HepG2 (cell line): ENCODE results near the gene GLB1L3. TPM values are rescaled to one million over a fixed set of nuclear protein-coding genes. Genes with fewer than 3 reads are reported as not detected.

Source experiments
- ATAC-seq: fragments of 200-7000 bp; cut with Tn5 transposase; 3 replicates; pipeline ENCODE4 v1.9.1; 2020; ENCODE audit warnings: mild to moderate bottlenecking, moderate library complexity
- BruUV-seq: library from RNA; stranded (reverse); fragments of 400-500 nt; replicated peaks from 2 replicates; lab custom pipeline; 2021; lab: Mats Ljungman, UMichigan
- CTCF ChIA-PET: fragments of 300-600 bp; formaldehyde crosslinking; extraction: SDS; loops from one replicate; lab custom pipeline; 2021; ENCODE audit warnings: low total read pairs, inconsistent platforms, low intra/inter-chr PET ratio; lab: Yijun Ruan, JAX
- POLR2A ChIA-PET: fragments of 350-600 bp; sonication (Branson Sonifier 250); formaldehyde crosslinking; loops from one replicate; lab custom pipeline; 2020; ENCODE audit warnings: antibody characterized with exemption, inconsistent platforms; lab: Yijun Ruan, JAX
- DNase-seq: peaks from one replicate; pipeline ENCODE4 v3.0.0-alpha.2; 2015; ENCODE audit warnings: low spot score
- FAIRE-seq: peaks from 3 replicates; lab custom pipeline; 2011; peaks lifted over from hg19 to GRCh38; lab: Jason Lieb, UNC
- H2AFZ ChIP-seq: one replicate; pipeline ENCODE4 v1.6.1; 2011; ENCODE audit warnings: low read length, inconsistent platforms
- H3K27ac ChIP-seq: fragments of 300-600 bp; 3 replicates; pipeline ENCODE4 v1.8.0; 2011; ENCODE audit warnings: mixed run types, mild to moderate bottlenecking, mixed read lengths, low read length, inconsistent platforms; ENCODE audit not compliant: insufficient read depth; ENCODE audit errors: extremely low read length
- H3K27me3 ChIP-seq, 2 experiments: fragments of 200-600 bp in 1 of 2; 2 replicates in 1 of 2; 3 replicates in 1 of 2; pipeline versions ENCODE4 v1.6.0 to v1.8.0; 2011; ENCODE audit warnings: low read length in 2 of 2, mild to moderate bottlenecking in 2 of 2, moderate library complexity in 2 of 2, inconsistent platforms in 1 of 2; ENCODE audit not compliant: insufficient read depth in 2 of 2, control insufficient read depth in 1 of 2
- H3K36me3 ChIP-seq, 2 experiments: fragments of 200-600 bp in 1 of 2; replicated peaks in 1 of 2; 2 replicates in 1 of 2; 3 replicates in 1 of 2; pipeline versions ENCODE4 v1.5.1 to v1.8.0; 2011; ENCODE audit warnings: low read length in 2 of 2, inconsistent platforms in 1 of 2; ENCODE audit not compliant: insufficient read depth in 2 of 2, control insufficient read depth in 1 of 2
- H3K4me1 ChIP-seq: 2 replicates; pipeline ENCODE4 v1.5.1; 2012; ENCODE audit warnings: low read length, inconsistent platforms; ENCODE audit not compliant: insufficient read depth
- H3K4me2 ChIP-seq: 2 replicates; pipeline ENCODE4 v1.6.0; 2011; ENCODE audit warnings: low read depth, low read length, inconsistent platforms
- H3K4me3 ChIP-seq, 3 experiments: fragments of 200-600 bp in 1 of 3; sonication (generic), shearing (Covaris generic) in 1 of 3; replicated peaks in 1 of 3; 2 replicates each; pipeline ENCODE4 v1.5.1; 2011 to 2016; ENCODE audit warnings: low read length in 3 of 3, inconsistent platforms in 2 of 3, low read depth in 2 of 3, mild to moderate bottlenecking in 2 of 3, control low read depth in 1 of 3, mixed read lengths in 1 of 3; ENCODE audit not compliant: insufficient read depth in 1 of 3
- H3K79me2 ChIP-seq: one replicate; pipeline ENCODE4 v1.6.1; 2011; ENCODE audit warnings: low read length, inconsistent platforms; ENCODE audit not compliant: insufficient read depth
- H3K9ac ChIP-seq: 2 replicates; pipeline ENCODE4 v1.6.0; 2011; ENCODE audit warnings: mild to moderate bottlenecking, low read depth, low read length, inconsistent platforms; ENCODE audit not compliant: insufficient read depth
- H3K9me3 ChIP-seq: 2 replicates; pipeline ENCODE4 v1.5.1; 2012; ENCODE audit warnings: mild to moderate bottlenecking, low read length
- H4K20me1 ChIP-seq: 2 replicates; pipeline ENCODE4 v1.6.0; 2011; ENCODE audit warnings: inconsistent platforms, mild to moderate bottlenecking, low read length, moderate library complexity; ENCODE audit not compliant: insufficient read depth
- YY1 ChIP-seq: IDR thresholded peaks from 2 replicates; pipeline ENCODE4 v1.6.1; 2011; ENCODE audit warnings: low read length, low read depth, moderate library complexity, mild to moderate bottlenecking; ENCODE audit not compliant: insufficient read depth, insufficient replicate concordance
- ZNF850 ChIP-seq: sonication (generic); formaldehyde crosslinking; conservative IDR thresholded peaks from 2 replicates; pipeline ENCODE4 v1.9.0; 2021; ENCODE audit warnings: mild to moderate bottlenecking, missing genetic modification reagents
- WGBS: methylation state at CpG from one replicate; pipeline ENCODE4 v1.1.6; 2017; ENCODE audit warnings: low lambda C conversion rate; 5-methylcytosine and 5-hydroxymethylcytosine counted together
- in situ Hi-C: cut with HindIII; loops from 2 replicates; pipeline ENCODE4 v1.10.0; 2017; ENCODE audit warnings: low pct_unique_long_range_greater_than_20kb; ENCODE audit not compliant: extremely low pct_ligation_motif_present
- intact Hi-C: fragments of 100-400 bp; cut with micrococcal nuclease; formaldehyde crosslinking; loops from one replicate; pipeline ENCODE4 v1.10.0; 2022; ENCODE audit not compliant: unreplicated experiment
- polyA plus RNA-seq, 8 experiments: library from polyadenylated mRNA; depleted of rRNA in 3 of 8; stranded (reverse) in 7 of 8; unstranded in 1 of 8; fragments of >200 nt; fragmentation: Illumina TruSeq in 4 of 8; extraction: Trizol in 4 of 8; gene quantifications; 2 replicates each; pipeline versions ENCODE4 v1.2.1 to v1.2.3, GENCODE V29; 2011 to 2016; ENCODE audit warnings: low read depth in 4 of 8, missing spikeins in 1 of 8, mixed read lengths in 1 of 8; ENCODE audit not compliant: insufficient read depth in 1 of 8
- total RNA-seq, 5 experiments: library from RNA; depleted of rRNA; stranded (reverse); fragments of >200 nt; fragmentation: Illumina TruSeq; extraction: Trizol; gene quantifications; 2 replicates each; pipeline ENCODE4 v1.2.3, GENCODE V29; 2016; ENCODE audit warnings: low read depth in 1 of 5
- TF ChIP-seq, protein P1 (sequence below): sonication (generic); formaldehyde crosslinking; IDR thresholded peaks from 2 replicates; pipeline ENCODE4 v1.9.0; 2021; ENCODE audit warnings: missing genetic modification reagents, borderline replicate concordance
- TF ChIP-seq, protein P2 (sequence below): sonication (generic); formaldehyde crosslinking; IDR thresholded peaks from 2 replicates; pipeline ENCODE4 v1.5.1; 2020; ENCODE audit warnings: mild to moderate bottlenecking, missing genetic modification reagents, moderate library complexity

Gene GLB1L3
- total and polyA plus RNA-seq, 2 of the 13 experiments (the other 11 are each of a cell fraction or from before 2014, with no cell fraction given) = not detected

DNA sequence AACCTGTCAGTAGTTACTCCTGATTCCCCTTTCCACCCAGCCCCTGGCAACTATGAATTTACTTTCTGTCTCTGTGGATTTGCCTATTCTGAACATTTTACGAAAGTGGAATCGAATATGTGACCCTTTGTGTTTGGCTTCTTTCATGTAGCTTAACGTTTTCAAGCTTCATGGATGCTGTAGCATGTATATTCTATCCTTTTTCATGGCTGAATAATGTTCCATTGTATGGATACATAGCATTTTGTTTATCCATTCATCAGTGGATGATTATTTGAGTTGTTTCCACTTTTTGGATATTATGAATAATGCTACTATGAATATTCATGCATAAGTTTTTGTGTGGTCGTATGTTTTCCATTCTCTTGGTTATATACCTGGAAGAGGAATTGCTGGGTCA lies 46.4 kb downstream of the GLB1L3 start (continued):
- TF ChIP-seq, protein P1, sequence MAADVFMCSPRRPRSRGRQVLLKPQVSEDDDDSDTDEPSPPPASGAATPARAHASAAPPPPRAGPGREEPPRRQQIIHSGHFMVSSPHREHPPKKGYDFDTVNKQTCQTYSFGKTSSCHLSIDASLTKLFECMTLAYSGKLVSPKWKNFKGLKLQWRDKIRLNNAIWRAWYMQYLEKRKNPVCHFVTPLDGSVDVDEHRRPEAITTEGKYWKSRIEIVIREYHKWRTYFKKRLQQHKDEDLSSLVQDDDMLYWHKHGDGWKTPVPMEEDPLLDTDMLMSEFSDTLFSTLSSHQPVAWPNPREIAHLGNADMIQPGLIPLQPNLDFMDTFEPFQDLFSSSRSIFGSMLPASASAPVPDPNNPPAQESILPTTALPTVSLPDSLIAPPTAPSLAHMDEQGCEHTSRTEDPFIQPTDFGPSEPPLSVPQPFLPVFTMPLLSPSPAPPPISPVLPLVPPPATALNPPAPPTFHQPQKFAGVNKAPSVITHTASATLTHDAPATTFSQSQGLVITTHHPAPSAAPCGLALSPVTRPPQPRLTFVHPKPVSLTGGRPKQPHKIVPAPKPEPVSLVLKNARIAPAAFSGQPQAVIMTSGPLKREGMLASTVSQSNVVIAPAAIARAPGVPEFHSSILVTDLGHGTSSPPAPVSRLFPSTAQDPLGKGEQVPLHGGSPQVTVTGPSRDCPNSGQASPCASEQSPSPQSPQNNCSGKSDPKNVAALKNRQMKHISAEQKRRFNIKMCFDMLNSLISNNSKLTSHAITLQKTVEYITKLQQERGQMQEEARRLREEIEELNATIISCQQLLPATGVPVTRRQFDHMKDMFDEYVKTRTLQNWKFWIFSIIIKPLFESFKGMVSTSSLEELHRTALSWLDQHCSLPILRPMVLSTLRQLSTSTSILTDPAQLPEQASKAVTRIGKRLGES (CRISPR knock-in tag) = no peak
- TF ChIP-seq ZNF850 (CRISPR knock-in tag) (no peak), YY1 (no peak)

DNA sequence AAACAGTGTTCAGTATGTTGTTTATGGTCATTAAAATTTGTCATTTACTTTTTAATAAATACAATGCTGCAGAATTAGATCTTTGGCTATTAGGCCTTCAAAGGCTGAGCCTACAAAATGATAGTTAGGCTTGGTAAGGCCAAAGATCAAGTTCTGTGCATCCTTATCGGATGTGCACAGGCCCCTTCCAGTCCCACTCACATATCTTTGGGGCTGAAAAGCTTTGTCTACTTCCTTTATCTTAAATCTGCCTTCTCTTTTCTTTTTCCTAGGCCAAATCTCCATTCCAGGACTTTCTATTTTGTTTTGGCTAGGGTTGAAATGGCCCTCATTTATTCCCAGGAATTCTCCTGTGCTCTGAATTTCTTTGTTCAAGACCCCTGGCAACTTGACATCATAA lies 52.3 kb downstream of the GLB1L3 start:
- in situ Hi-C loops (no loop called here), intact Hi-C loops (no loop called here)
- H3K79me2 ChIP-seq = no peaks in the 10 kb centered on the region
- H3K9ac ChIP-seq = no peak overlapping the region
- no peak overlapping the region for H3K27ac ChIP-seq
- peaks cover 0 to 23% of the 10 kb centered on the region in 2 experiments for H3K27me3 ChIP-seq
- no peak for DNase-seq
- peaks cover 16% of the 10 kb centered on the region for H3K4me1 ChIP-seq
- no peak for FAIRE-seq
- no peak for ATAC-seq
- TF ChIP-seq, protein P2, sequence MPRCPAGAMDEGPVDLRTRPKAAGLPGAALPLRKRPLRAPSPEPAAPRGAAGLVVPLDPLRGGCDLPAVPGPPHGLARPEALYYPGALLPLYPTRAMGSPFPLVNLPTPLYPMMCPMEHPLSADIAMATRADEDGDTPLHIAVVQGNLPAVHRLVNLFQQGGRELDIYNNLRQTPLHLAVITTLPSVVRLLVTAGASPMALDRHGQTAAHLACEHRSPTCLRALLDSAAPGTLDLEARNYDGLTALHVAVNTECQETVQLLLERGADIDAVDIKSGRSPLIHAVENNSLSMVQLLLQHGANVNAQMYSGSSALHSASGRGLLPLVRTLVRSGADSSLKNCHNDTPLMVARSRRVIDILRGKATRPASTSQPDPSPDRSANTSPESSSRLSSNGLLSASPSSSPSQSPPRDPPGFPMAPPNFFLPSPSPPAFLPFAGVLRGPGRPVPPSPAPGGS (CRISPR knock-in tag) = no peak
- TF ChIP-seq, all 625 proteins: peak for 0
- ChIA-PET CTCF (no interaction called here), POLR2A (no interaction called here)
- BruUV-seq = no TSS peak
- no peak overlapping the region for H3K4me2 ChIP-seq
- no peaks in the 10 kb centered on the region for H4K20me1 ChIP-seq
- H3K36me3 ChIP-seq = no peaks in the 10 kb centered on the region
- WGBS = 0% methylated on average over 1 of the region's 1 CpG
- no peak overlapping the region for H3K4me3 ChIP-seq
- H2AFZ ChIP-seq = no peak overlapping the region
- no peaks in the 10 kb centered on the region for H3K9me3 ChIP-seq
